ENCODE data around the gene SUGCT. TPM values are rescaled to one million over a fixed set of nuclear protein-coding genes. Genes with fewer than 3 reads are reported as not detected.

The SUGCT gene
- total RNA-seq, 2 experiments from 2014 or later: not detected

- H3K36me3 Mint-ChIP-seq (ENCODE audit: low read depth): no peaks in the 10 kb centered on the region
- H3K9me3 Mint-ChIP-seq: no peaks in the 10 kb centered on the region
- H3K4me1 Mint-ChIP-seq: no peaks in the 10 kb centered on the region
- DNase-seq: no peak
- no peak overlapping the region for H3K4me3 Mint-ChIP-seq
- CTCF ChIA-PET: no interaction called here
- POLR2A ChIA-PET: no interaction called here
- H3K27me3 Mint-ChIP-seq: no peaks in the 10 kb centered on the region
- H3K27ac Mint-ChIP-seq: no peak overlapping the region
Measured at GRCh38 chr7:40709062-40709964, 574.5 kb downstream of the SUGCT start.

GRCh38 chr7:40711706-40712105, 576.9 kb downstream of the SUGCT start:
- H3K9me3 Mint-ChIP-seq: no peaks in the 10 kb centered on the region
- H3K36me3 Mint-ChIP-seq (ENCODE audit: low read depth): no peaks in the 10 kb centered on the region
- no peak overlapping the region for H3K27ac Mint-ChIP-seq
- no peak for DNase-seq
- ChIA-PET CTCF (no interaction called here), POLR2A (no interaction called here)
- no peak overlapping the region for H3K4me3 Mint-ChIP-seq
- no peaks in the 10 kb centered on the region for H3K27me3 Mint-ChIP-seq
- no peaks in the 10 kb centered on the region for H3K4me1 Mint-ChIP-seq

GRCh38 chr7:40714363-40715052, 579.7 kb downstream of the SUGCT start:
- ChIA-PET CTCF (no interaction called here), POLR2A (no interaction called here)
- no peaks in the 10 kb centered on the region for H3K36me3 Mint-ChIP-seq (ENCODE audit: low read depth)
- no peak overlapping the region for H3K4me3 Mint-ChIP-seq
- H3K9me3 Mint-ChIP-seq: peaks cover 6% of the 10 kb centered on the region
- no peak overlapping the region for H3K27ac Mint-ChIP-seq
- H3K27me3 Mint-ChIP-seq: no peaks in the 10 kb centered on the region
- H3K4me1 Mint-ChIP-seq: peaks cover 2% of the 10 kb centered on the region
- no peak for DNase-seq

- Mint-ChIP-seq H3K36me3 (ENCODE audit: low read depth) (no peaks in the 10 kb centered on the region), H3K27ac (no peak overlapping the region), H3K4me3 (no peak overlapping the region), H3K9me3 (peaks cover 7% of the 10 kb centered on the region), H3K4me1 (peaks cover 2% of the 10 kb centered on the region), H3K27me3 (no peaks in the 10 kb centered on the region)
- CTCF ChIA-PET: no interaction called here
- DNase-seq: no peak
- POLR2A ChIA-PET: no interaction called here
Measured at GRCh38 chr7:40715053-40715430, 580.2 kb downstream of the SUGCT start.

- no peak overlapping the region for H3K27ac Mint-ChIP-seq
- ChIA-PET CTCF (no interaction called here), POLR2A (no interaction called here)
- no peaks in the 10 kb centered on the region for H3K36me3 Mint-ChIP-seq (ENCODE audit: low read depth)
- H3K27me3 Mint-ChIP-seq: no peaks in the 10 kb centered on the region
- no peak for DNase-seq
- H3K9me3 Mint-ChIP-seq: peaks cover 7% of the 10 kb centered on the region
- H3K4me3 Mint-ChIP-seq: no peak overlapping the region
- peaks cover 2% of the 10 kb centered on the region for H3K4me1 Mint-ChIP-seq
Measured at GRCh38 chr7:40716052-40716451, 581.2 kb downstream of the SUGCT start.

GRCh38 chr7:40717242-40717641, 582.4 kb downstream of the SUGCT start:
- H3K4me1 Mint-ChIP-seq: peaks cover 2% of the 10 kb centered on the region
- no peak for DNase-seq
- no peak overlapping the region for H3K27ac Mint-ChIP-seq
- CTCF ChIA-PET: no interaction called here
- peaks cover 7% of the 10 kb centered on the region for H3K9me3 Mint-ChIP-seq
- POLR2A ChIA-PET: no interaction called here
- no peaks in the 10 kb centered on the region for H3K27me3 Mint-ChIP-seq
- no peaks in the 10 kb centered on the region for H3K36me3 Mint-ChIP-seq (ENCODE audit: low read depth)
- no peak overlapping the region for H3K4me3 Mint-ChIP-seq

- Mint-ChIP-seq H3K27ac (no peak overlapping the region), H3K36me3 (ENCODE audit: low read depth) (no peaks in the 10 kb centered on the region), H3K4me3 (no peak overlapping the region), H3K27me3 (no peaks in the 10 kb centered on the region), H3K4me1 (peaks cover 2% of the 10 kb centered on the region), H3K9me3 (peaks cover 7% of the 10 kb centered on the region)
- ChIA-PET CTCF (no interaction called here), POLR2A (no interaction called here)
- no peak for DNase-seq
Measured at GRCh38 chr7:40720416-40720815, 585.6 kb downstream of the SUGCT start.

- no peaks in the 10 kb centered on the region for H3K27me3 Mint-ChIP-seq
- POLR2A ChIA-PET: no interaction called here
- CTCF ChIA-PET: no interaction called here
- no peaks in the 10 kb centered on the region for H3K36me3 Mint-ChIP-seq (ENCODE audit: low read depth)
- H3K4me1 Mint-ChIP-seq: peaks cover 2% of the 10 kb centered on the region
- H3K9me3 Mint-ChIP-seq: peaks cover 7% of the 10 kb centered on the region
- H3K4me3 Mint-ChIP-seq: no peak overlapping the region
- no peak for DNase-seq
- H3K27ac Mint-ChIP-seq: no peak overlapping the region
Measured at GRCh38 chr7:40721342-40721949, 586.6 kb downstream of the SUGCT start.

GRCh38 chr7:40722242-40722641, 587.4 kb downstream of the SUGCT start:
- DNase-seq: no peak
- H3K36me3 Mint-ChIP-seq (ENCODE audit: low read depth): no peaks in the 10 kb centered on the region
- ChIA-PET POLR2A (no interaction called here), CTCF (no interaction called here)
- peaks cover 7% of the 10 kb centered on the region for H3K9me3 Mint-ChIP-seq
- H3K4me1 Mint-ChIP-seq: no peaks in the 10 kb centered on the region
- H3K4me3 Mint-ChIP-seq: no peak overlapping the region
- no peaks in the 10 kb centered on the region for H3K27me3 Mint-ChIP-seq
- H3K27ac Mint-ChIP-seq: no peak overlapping the region

- H3K9me3 Mint-ChIP-seq: peaks cover 7% of the 10 kb centered on the region
- no peaks in the 10 kb centered on the region for H3K4me1 Mint-ChIP-seq
- POLR2A ChIA-PET: no interaction called here
- H3K36me3 Mint-ChIP-seq (ENCODE audit: low read depth): no peaks in the 10 kb centered on the region
- CTCF ChIA-PET: no interaction called here
- no peaks in the 10 kb centered on the region for H3K27me3 Mint-ChIP-seq
- no peak overlapping the region for H3K27ac Mint-ChIP-seq
- DNase-seq: no peak
- H3K4me3 Mint-ChIP-seq: no peak overlapping the region
Measured at GRCh38 chr7:40723829-40724228, 589.0 kb downstream of the SUGCT start.

- Mint-ChIP-seq H3K4me1 (no peaks in the 10 kb centered on the region), H3K27me3 (no peaks in the 10 kb centered on the region), H3K36me3 (ENCODE audit: low read depth) (no peaks in the 10 kb centered on the region), H3K9me3 (peaks cover 10% of the 10 kb centered on the region), H3K27ac (no peak overlapping the region), H3K4me3 (no peak overlapping the region)
- CTCF ChIA-PET: no interaction called here
- no peak for DNase-seq
- POLR2A ChIA-PET: no interaction called here
Measured at GRCh38 chr7:40726559-40726958, 591.8 kb downstream of the SUGCT start.

- no peak for DNase-seq
- H3K9me3 Mint-ChIP-seq: peaks cover 10% of the 10 kb centered on the region
Measured at GRCh38 chr7:40733114-40733513, 598.3 kb downstream of the SUGCT start.

GRCh38 chr7:40733578-40733977, 598.8 kb downstream of the SUGCT start:
- H3K36me3 Mint-ChIP-seq (ENCODE audit: low read depth): no peaks in the 10 kb centered on the region
- ChIA-PET CTCF (no interaction called here), POLR2A (no interaction called here)
- no peaks in the 10 kb centered on the region for H3K27me3 Mint-ChIP-seq
- no peak overlapping the region for H3K4me3 Mint-ChIP-seq
- peaks cover 4% of the 10 kb centered on the region for H3K4me1 Mint-ChIP-seq
- no peak overlapping the region for H3K27ac Mint-ChIP-seq
- no peak for DNase-seq
- H3K9me3 Mint-ChIP-seq: peaks cover 10% of the 10 kb centered on the region

More at GRCh38 chr7:40733114-40733513, 598.3 kb downstream of the SUGCT start:
- H3K27me3 Mint-ChIP-seq: no peaks in the 10 kb centered on the region
- POLR2A ChIA-PET: no interaction called here
- CTCF ChIA-PET: no interaction called here
- no peak overlapping the region for H3K4me3 Mint-ChIP-seq
- H3K36me3 Mint-ChIP-seq (ENCODE audit: low read depth): no peaks in the 10 kb centered on the region
- no peak overlapping the region for H3K27ac Mint-ChIP-seq
- peaks cover 4% of the 10 kb centered on the region for H3K4me1 Mint-ChIP-seq

- ChIA-PET POLR2A (no interaction called here), CTCF (no interaction called here)
- Mint-ChIP-seq H3K4me3 (no peak overlapping the region), H3K36me3 (ENCODE audit: low read depth) (no peaks in the 10 kb centered on the region), H3K4me1 (no peaks in the 10 kb centered on the region), H3K27me3 (no peaks in the 10 kb centered on the region), H3K9me3 (no peaks in the 10 kb centered on the region), H3K27ac (no peak overlapping the region)
- DNase-seq: no peak
Measured at GRCh38 chr7:40739257-40739656, 604.5 kb downstream of the SUGCT start.

All from activated CD4-positive, alpha-beta memory T cell treated with anti-CD3 and anti-CD28 coated beads, Interleukin-2, amount 10 ng/mL, durations not matched to agents 7 days and 5 days (primary cell).